B cell (primary cell): Measurements from ENCODE around the gene ANTKMT. TPM values are rescaled to one million over a fixed set of nuclear protein-coding genes. Genes with fewer than 3 reads are reported as not detected.

Source experiments
- ATAC-seq: fragments of 200-7000 bp; cut with Tn5 transposase; one replicate; pipeline ENCODE4 v1.10.0; 2021; ENCODE audit warnings: low read depth, mild to moderate bottlenecking, moderate number of reproducible peaks, moderate library complexity
- CTCF ChIA-PET: fragments of 350-600 bp; sonication (Branson Sonifier 250); formaldehyde crosslinking; loops from one replicate; lab custom pipeline; 2021; ENCODE audit warnings: antibody characterized with exemption, inconsistent platforms; lab: Charles Lee
- POLR2A ChIA-PET: fragments of 350-600 bp; sonication (Branson Sonifier 250); formaldehyde crosslinking; loops from one replicate; lab custom pipeline; 2021; ENCODE audit warnings: antibody characterized with exemption; lab: Charles Lee
- DNase-seq: peaks from one replicate; pipeline ENCODE4 v3.0.0; 2013
- H2AFZ ChIP-seq: 2 replicates; pipeline ENCODE4 v1.6.1; 2012; ENCODE audit warnings: mild to moderate bottlenecking, low read depth, low read length; ENCODE audit not compliant: insufficient read depth, poor library complexity, severe bottlenecking
- H3K27ac ChIP-seq, 2 donors: 1 replicate in 1 of 2; 2 replicates in 1 of 2; pipeline ENCODE4 v1.5.1; 2012 to 2013; ENCODE audit warnings: low read length in 2 of 2, mild to moderate bottlenecking in 2 of 2, moderate library complexity in 1 of 2
- H3K27me3 ChIP-seq, 4 experiments: fragments of 200-600 bp in 1 of 4; sonication (generic) in 1 of 4; replicated peaks in 1 of 4; 1 replicate in 2 of 4; 2 replicates in 2 of 4; pipeline versions ENCODE4 v1.6.1 to v1.7.0; 2013 to 2016; ENCODE audit warnings: low read length in 3 of 4, mild to moderate bottlenecking in 2 of 4, mixed read lengths in 1 of 4, moderate library complexity in 1 of 4; ENCODE audit not compliant: insufficient read depth in 4 of 4, control insufficient read depth in 3 of 4; ENCODE audit errors: control extremely low read depth in 1 of 4
- H3K36me3 ChIP-seq, 2 experiments: replicated peaks in 1 of 2; 1 replicate in 1 of 2; 2 replicates in 1 of 2; pipeline versions ENCODE4 v1.6.1 to v1.7.1; 2013; ENCODE audit warnings: low read length in 1 of 2; ENCODE audit not compliant: insufficient read depth in 2 of 2, control insufficient read depth in 1 of 2; ENCODE audit errors: control extremely low read depth in 1 of 2, extremely low read depth in 1 of 2
- H3K4me1 ChIP-seq, 2 donors: fragments of 200-600 bp in 1 of 2; sonication (generic) in 1 of 2; 1 replicate in 1 of 2; 2 replicates in 1 of 2; pipeline versions ENCODE4 v1.5.1 to v1.6.1; 2013 to 2017; ENCODE audit warnings: low read length in 2 of 2; ENCODE audit not compliant: control insufficient read depth in 2 of 2, insufficient read depth in 2 of 2
- H3K4me2 ChIP-seq: replicated peaks from 2 replicates; pipeline ENCODE3; 2012; ENCODE audit warnings: mild to moderate bottlenecking, low read depth, low read length; ENCODE audit not compliant: poor library complexity, severe bottlenecking
- H3K4me3 ChIP-seq, 5 experiments: fragments of 200-600 bp in 1 of 5; sonication (generic) in 1 of 5; 1 replicate in 3 of 5; 2 replicates in 2 of 5; pipeline versions ENCODE4 v1.5.1 to v1.7.0; 2011 to 2016; ENCODE audit warnings: low read length in 4 of 5, mild to moderate bottlenecking in 4 of 5, low read depth in 2 of 5, control low read depth in 1 of 5, moderate library complexity in 1 of 5; ENCODE audit not compliant: insufficient read depth in 1 of 5; ENCODE audit errors: control extremely low read depth in 1 of 5, extremely low read depth in 1 of 5
- H3K79me2 ChIP-seq: fragments of 200-600 bp; sonication (generic); one replicate; pipeline ENCODE4 v1.6.0; 2016; ENCODE audit warnings: low read length; ENCODE audit not compliant: control insufficient read depth, insufficient read depth
- H3K9ac ChIP-seq: fragments of 200-600 bp; sonication (generic); 2 replicates; pipeline ENCODE4 v1.6.1; 2017; ENCODE audit warnings: mild to moderate bottlenecking, low read length, moderate library complexity
- H3K9me3 ChIP-seq, 3 donors: one replicate each; pipeline versions ENCODE4 v1.6.1 to v1.7.1; 2013; ENCODE audit warnings: low read length in 2 of 3; ENCODE audit not compliant: control insufficient read depth in 2 of 3, insufficient read depth in 1 of 3; ENCODE audit errors: control extremely low read depth in 1 of 3
- H4K20me1 ChIP-seq: 2 replicates; pipeline ENCODE4 v1.6.0; 2012; ENCODE audit warnings: mild to moderate bottlenecking, low read length; ENCODE audit not compliant: insufficient read depth, control insufficient read depth, poor library complexity, severe bottlenecking
- H3K27ac Mint-ChIP-seq: one replicate; pipeline ENCODE4 v1.8.0; 2021; ENCODE audit warnings: mixed read lengths
- H3K27me3 Mint-ChIP-seq: one replicate; pipeline ENCODE4 v1.8.0; 2021; ENCODE audit warnings: mixed read lengths
- H3K4me1 Mint-ChIP-seq: one replicate; pipeline ENCODE4 v1.8.0; 2021; ENCODE audit warnings: mixed read lengths
- H3K4me3 Mint-ChIP-seq: one replicate; pipeline ENCODE4 v1.8.0; 2021; ENCODE audit warnings: mixed read lengths
- H3K9me3 Mint-ChIP-seq: one replicate; pipeline ENCODE4 v1.8.0; 2022; ENCODE audit warnings: mixed read lengths; ENCODE audit not compliant: insufficient read depth
- CTCF ChIP-seq: fragments of 200-600 bp; IDR thresholded peaks from one replicate; pipeline ENCODE4 v1.8.0; 2022; ENCODE audit warnings: antibody characterized with exemption, mild to moderate bottlenecking
- EZH2 ChIP-seq: IDR thresholded peaks from 2 replicates; pipeline ENCODE4 v1.6.1; 2012; ENCODE audit warnings: borderline replicate concordance, low read depth, mild to moderate bottlenecking, moderate library complexity, low read length; ENCODE audit not compliant: insufficient read depth, poor library complexity, severe bottlenecking
- WGBS: methylation state at CpG from one replicate; pipeline ENCODE4 v1.1.5; 2013; ENCODE audit warnings: missing lambda C conversion rate; ENCODE audit not compliant: insufficient coverage; 5-methylcytosine and 5-hydroxymethylcytosine counted together
- intact Hi-C: fragments of 100-400 bp; cut with micrococcal nuclease; formaldehyde crosslinking; loops from one replicate; pipeline ENCODE4 v1.10.0; 2022
- polyA plus RNA-seq: library from polyadenylated mRNA; depleted of rRNA; stranded (reverse); fragments of >200 nt; gene quantifications from 2 replicates; pipeline ENCODE4 v1.2.3, GENCODE V29; 2012
- total RNA-seq, 2 donors: library from RNA; stranded (reverse); fragments of 120-200 nt in 1 of 2; gene quantifications; 1 replicate in 1 of 2; 2 replicates in 1 of 2; pipeline versions ENCODE4 v1.2.3 to v1.2.4, GENCODE V29; 2013 to 2022

Gene ANTKMT
- total and polyA plus RNA-seq, 2 donors (not counting 1 experiment from before 2014, with no cell fraction given): 41.0 to 54.1 TPM

GRCh38 chr16:768428-768827, 47.5 kb downstream of the ANTKMT start:
- no peak overlapping the region for H2AFZ ChIP-seq
- DNase-seq: no peak
- peaks cover 0 to 10% (median 0%) of the 10 kb centered on the region in 4 experiments for H3K27me3 ChIP-seq
- no peak for ATAC-seq
- no peaks in the 10 kb centered on the region for H3K79me2 ChIP-seq
- H3K4me1 ChIP-seq: peaks cover 0 to 3% of the 10 kb centered on the region in 2 donors
- no peak overlapping the region for H3K27ac ChIP-seq
- ChIA-PET CTCF (no interaction called here), POLR2A (no interaction called here)
- H3K9me3 ChIP-seq: no peaks in the 10 kb centered on the region
- H3K27me3 Mint-ChIP-seq: no peaks in the 10 kb centered on the region
- no peak overlapping the region for H3K4me3 Mint-ChIP-seq
- H3K4me1 Mint-ChIP-seq: no peaks in the 10 kb centered on the region
- H4K20me1 ChIP-seq: no peaks in the 10 kb centered on the region
- TF ChIP-seq EZH2 (no peak), CTCF (no peak)
- no peaks in the 10 kb centered on the region for H3K36me3 ChIP-seq
- no peak overlapping the region for H3K9ac ChIP-seq
- 84% methylated on average over 21 of the region's 21 CpGs for WGBS
- no peak overlapping the region for H3K27ac Mint-ChIP-seq
- no peak overlapping the region for H3K4me2 ChIP-seq
- intact Hi-C loops: no loop called here
- no peaks in the 10 kb centered on the region for H3K9me3 Mint-ChIP-seq
- no peak overlapping the region for H3K4me3 ChIP-seq

GRCh38 chr16:769184-769784, 48.3 kb downstream of the ANTKMT start:
- peak overlapping the region; percentile 8 for H3K4me2 ChIP-seq
- H3K9me3 Mint-ChIP-seq: no peaks in the 10 kb centered on the region
- no peaks in the 10 kb centered on the region for H4K20me1 ChIP-seq
- no peak overlapping the region for H3K4me3 Mint-ChIP-seq
- H2AFZ ChIP-seq: no peak overlapping the region
- ChIA-PET CTCF (no interaction called here), POLR2A (no interaction called here)
- WGBS: 65% methylated on average over 14 of the region's 20 CpGs
- H3K27ac Mint-ChIP-seq: no peak overlapping the region
- no peaks in the 10 kb centered on the region for H3K4me1 Mint-ChIP-seq
- H3K27me3 Mint-ChIP-seq: no peaks in the 10 kb centered on the region
- no peak overlapping the region for H3K4me3 ChIP-seq
- no peaks in the 10 kb centered on the region for H3K36me3 ChIP-seq
- no peaks in the 10 kb centered on the region for H3K9me3 ChIP-seq
- peaks cover 0 to 3% of the 10 kb centered on the region in 2 donors for H3K4me1 ChIP-seq
- H3K9ac ChIP-seq: no peak overlapping the region
- no peak overlapping the region for H3K27ac ChIP-seq
- peaks cover 0 to 10% (median 0%) of the 10 kb centered on the region in 4 experiments for H3K27me3 ChIP-seq
- DNase-seq (no peak), ATAC-seq (no peak)
- no peaks in the 10 kb centered on the region for H3K79me2 ChIP-seq
- TF ChIP-seq CTCF: no peak
- TF ChIP-seq EZH2: no peak
- intact Hi-C loops: no loop called here
